GM21367 (cell line): ENCODE results near the gene DIRAS1.
"Not testable (repeated sequence)": the region's sequence is repeated elsewhere in the genome, so short reads cannot be mapped to it uniquely, and the experiment has no call there.

Experiments
- ATAC-seq: cut with Tn5 transposase; IDR thresholded peaks from one replicate; pipeline ENCODE4 v1.9.1; 2021; ENCODE audit not compliant: unreplicated experiment

The DIRAS1 gene

DNA sequence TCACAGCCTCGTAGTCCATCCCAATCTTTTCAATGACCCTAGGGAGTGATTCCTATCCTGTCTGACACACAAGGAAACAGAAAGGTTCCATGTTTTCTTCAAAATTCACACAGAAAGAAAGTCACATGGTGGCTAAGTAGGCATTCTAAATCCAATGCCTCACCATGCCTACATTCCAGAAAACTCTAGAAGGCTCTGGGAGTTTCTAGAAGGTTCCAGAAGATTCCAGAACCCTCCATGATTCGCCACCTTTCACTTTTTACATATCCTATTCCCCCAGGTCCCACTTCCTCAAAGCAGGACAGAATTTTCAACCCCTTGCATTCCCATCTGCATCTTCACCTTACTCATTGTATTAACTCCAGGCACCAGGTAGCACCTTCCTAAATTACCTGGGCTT is 41.7 kb downstream of the DIRAS1 start:
- no peak for ATAC-seq

DNA sequence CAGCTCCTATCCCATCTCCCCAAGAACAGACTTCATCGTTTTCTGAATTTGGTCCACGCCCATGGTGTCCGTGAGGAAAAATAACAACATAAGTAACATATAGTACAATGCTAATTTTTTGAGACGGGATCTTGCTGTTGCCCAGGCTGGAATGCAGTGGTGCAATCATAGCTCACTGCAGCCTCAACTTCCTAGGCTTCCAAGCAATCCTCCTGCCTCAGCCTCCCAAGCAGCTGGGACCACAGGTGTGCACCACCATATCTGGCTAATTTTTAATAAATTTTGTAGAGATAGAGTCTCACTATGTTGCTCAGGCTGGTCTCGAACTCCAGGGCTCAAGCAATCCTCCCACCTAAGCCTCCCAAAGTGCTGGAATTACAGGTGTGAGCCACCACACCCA is 42.2 kb downstream of the DIRAS1 start:
- not testable (repeated sequence) for ATAC-seq

- ATAC-seq = no peak
These were observed 43.0 kb downstream of the DIRAS1 start for GRCh38 chr19:2678044-2678671.

DNA sequence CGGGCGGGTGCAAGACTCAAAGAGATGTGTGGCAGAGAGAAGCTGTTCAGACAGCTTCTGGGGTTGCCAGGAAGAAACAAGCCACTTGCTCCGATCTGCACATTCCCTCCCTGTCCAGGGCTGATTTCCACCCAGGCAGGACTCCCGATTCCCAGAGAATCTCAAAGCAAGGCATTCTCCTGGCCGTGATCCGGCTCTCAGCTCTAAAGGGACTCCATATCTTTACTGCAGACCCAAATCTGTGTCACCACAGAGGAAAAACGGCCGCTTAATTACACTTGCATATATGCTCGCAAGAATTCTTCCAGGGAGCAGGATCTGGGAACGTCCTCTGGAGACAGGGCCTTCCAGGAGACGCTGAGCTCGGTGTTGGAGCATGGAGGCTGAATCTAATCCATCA is 44.3 kb downstream of the DIRAS1 start:
- ATAC-seq = no peak

- ATAC-seq = no peak
These were observed 45.3 kb downstream of the DIRAS1 start for GRCh38 chr19:2675892-2676291.

DNA sequence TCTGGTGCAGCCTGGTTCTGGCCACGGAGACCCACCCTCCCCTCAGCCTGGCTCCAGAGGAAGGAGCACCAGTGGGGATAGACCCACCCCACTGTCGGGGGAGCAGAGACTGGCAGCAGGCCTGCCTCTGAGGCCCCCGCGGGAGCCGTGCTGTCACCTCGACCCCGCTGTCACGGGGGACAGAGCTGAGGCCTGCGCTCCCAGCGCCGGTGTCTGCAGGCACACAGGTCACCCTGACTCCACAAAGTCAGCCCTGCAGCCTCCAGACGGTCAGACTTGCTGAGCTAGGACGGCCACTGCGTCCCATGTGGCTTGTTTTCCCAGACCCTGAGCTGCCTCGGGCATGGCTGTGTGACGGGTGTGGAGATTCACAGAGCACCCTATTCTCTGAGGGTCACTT is 51.0 kb downstream of the DIRAS1 start:
- no peak for ATAC-seq

DNA sequence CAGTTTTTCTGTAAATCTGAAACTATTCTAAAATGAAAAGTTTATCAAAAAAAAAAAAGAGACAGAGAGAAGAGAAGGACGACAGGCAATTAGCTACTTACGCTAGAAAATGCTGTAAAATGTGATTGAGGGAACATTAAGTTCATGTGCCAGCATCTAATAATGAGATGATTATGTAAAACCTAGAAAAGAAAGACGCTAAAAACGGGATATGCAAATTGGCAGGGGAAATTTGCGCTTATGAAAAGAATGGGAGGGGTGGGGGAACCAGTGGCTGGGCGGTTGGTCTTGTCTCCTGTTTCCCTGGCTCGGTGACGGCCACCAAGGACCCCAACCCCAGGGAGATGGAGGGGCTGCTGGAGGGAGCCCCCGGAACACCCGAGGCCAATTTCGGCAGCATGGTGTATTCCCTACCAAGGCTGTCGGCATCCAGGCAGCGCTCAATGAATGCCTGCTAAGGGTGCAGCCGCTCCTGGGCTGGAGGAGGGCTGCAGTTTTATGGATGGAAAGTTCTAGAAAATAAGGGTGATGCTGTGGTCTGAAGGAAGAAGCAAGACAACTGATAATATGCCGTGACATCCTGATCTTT is 52.9 kb downstream of the DIRAS1 start:
- no peak for ATAC-seq

- ATAC-seq = not testable (repeated sequence)
These were observed 53.8 kb downstream of the DIRAS1 start for GRCh38 chr19:2667349-2667748.

- no peak for ATAC-seq
These were observed 54.7 kb downstream of the DIRAS1 start for GRCh38 chr19:2666344-2666994.

DNA sequence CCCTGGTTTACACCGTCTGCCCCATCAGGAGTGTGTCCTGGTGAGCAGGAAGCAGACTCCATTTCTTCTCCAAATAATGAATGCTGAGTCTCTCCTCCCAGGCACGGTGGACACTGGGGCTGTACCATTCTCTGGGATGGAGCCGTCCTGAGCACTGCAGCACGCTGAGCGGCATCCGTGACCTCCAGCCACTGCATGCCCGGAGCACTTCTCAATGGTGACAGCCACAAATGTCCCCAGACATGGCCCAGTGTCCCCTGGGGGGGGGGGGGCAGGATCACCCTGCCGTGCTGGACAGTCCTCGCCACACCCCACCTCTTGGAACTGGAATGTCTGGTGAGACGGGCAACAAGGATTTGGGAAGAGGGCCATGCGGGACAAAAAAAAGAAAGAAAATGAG is 56.1 kb downstream of the DIRAS1 start:
- ATAC-seq = no peak
